Immature natural killer cell (primary cell): ENCODE results near the gene VSIG2. TPM values are rescaled to one million over a fixed set of nuclear protein-coding genes. Genes with fewer than 3 reads are reported as not detected.
A peak's percentile ranks its signal among the peaks of the same experiment; 100 is the strongest.

ENCODE experiments used
- DNase-seq, 3 donors: peaks; one replicate each; pipeline ENCODE4 v3.0.0; 2022; ENCODE audit warnings: mixed read lengths in 1 of 3
- H3K27ac Mint-ChIP-seq, 6 donors: one replicate each; pipeline ENCODE4 v1.8.0; 2020; ENCODE audit warnings: mixed read lengths in 6 of 6, mild to moderate bottlenecking in 5 of 6, inconsistent platforms in 4 of 6, moderate library complexity in 3 of 6
- H3K27me3 Mint-ChIP-seq, 3 donors: one replicate each; pipeline ENCODE4 v1.8.0; 2020 to 2021; ENCODE audit warnings: low read depth in 3 of 3, mild to moderate bottlenecking in 3 of 3, mixed read lengths in 3 of 3, moderate library complexity in 3 of 3, inconsistent platforms in 1 of 3
- H3K36me3 Mint-ChIP-seq, 3 donors: one replicate each; pipeline ENCODE4 v1.8.0; 2020; ENCODE audit warnings: mixed read lengths in 3 of 3, inconsistent platforms in 2 of 3, mild to moderate bottlenecking in 2 of 3
- H3K4me1 Mint-ChIP-seq, 2 donors: one replicate each; pipeline ENCODE4 v1.8.0; 2020; ENCODE audit warnings: inconsistent platforms in 2 of 2, mild to moderate bottlenecking in 2 of 2, mixed read lengths in 2 of 2, moderate library complexity in 1 of 2
- H3K4me3 Mint-ChIP-seq, 5 donors: one replicate each; pipeline ENCODE4 v1.8.0; 2020; ENCODE audit warnings: mild to moderate bottlenecking in 5 of 5, mixed read lengths in 5 of 5, inconsistent platforms in 3 of 5, moderate library complexity in 3 of 5
- H3K9me3 Mint-ChIP-seq, 6 donors: one replicate each; pipeline ENCODE4 v1.8.0; 2020; ENCODE audit warnings: mild to moderate bottlenecking in 6 of 6, mixed read lengths in 6 of 6, inconsistent platforms in 4 of 6, moderate library complexity in 3 of 6
- polyA plus RNA-seq, 3 donors: library from polyadenylated mRNA; unstranded; fragments of 300-500 nt; fragmentation: Illumina TruSeq; gene quantifications; one replicate each; pipeline ENCODE4 v1.2.3, GENCODE V29; 2021

VSIG2 gene, protein sequence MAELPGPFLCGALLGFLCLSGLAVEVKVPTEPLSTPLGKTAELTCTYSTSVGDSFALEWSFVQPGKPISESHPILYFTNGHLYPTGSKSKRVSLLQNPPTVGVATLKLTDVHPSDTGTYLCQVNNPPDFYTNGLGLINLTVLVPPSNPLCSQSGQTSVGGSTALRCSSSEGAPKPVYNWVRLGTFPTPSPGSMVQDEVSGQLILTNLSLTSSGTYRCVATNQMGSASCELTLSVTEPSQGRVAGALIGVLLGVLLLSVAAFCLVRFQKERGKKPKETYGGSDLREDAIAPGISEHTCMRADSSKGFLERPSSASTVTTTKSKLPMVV
- polyA plus RNA-seq: not detected

DNA sequence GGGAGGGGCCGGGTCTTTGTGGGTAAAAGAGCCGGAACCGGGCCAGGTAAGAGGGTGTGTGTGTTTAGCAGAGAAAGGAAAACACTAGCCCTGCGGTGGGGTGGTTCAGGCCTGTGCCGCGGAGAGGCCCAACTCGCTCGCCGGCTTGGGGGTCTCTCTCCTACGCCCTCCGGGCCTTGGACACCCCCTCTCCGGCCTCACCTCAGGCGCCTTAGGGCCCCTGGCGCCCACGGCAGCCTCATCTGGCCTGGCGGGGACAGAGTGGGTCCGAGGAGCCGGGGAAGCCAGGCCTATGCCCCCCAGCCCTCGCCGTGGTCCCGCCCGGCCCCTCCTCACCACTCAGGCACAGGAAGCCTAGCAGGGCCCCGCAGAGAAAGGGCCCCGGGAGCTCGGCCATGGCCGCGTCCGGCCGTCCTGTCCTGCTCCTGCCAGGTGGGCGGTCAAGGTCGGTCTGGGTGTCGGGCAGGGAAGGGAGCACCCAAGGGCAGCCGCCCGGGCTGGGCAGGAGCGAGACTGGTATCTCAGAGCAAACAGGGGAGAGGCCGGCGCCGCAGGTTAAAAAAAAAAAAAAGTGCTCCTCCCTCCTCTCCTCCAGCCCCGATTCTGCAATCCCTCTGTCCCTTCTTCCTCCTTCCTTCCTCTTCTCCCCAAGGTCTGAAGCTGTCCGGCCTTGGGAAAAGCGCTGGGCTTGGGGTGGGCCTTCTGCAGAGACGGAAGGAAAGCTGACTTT lies at the start of gene VSIG2:
Gene VSIG2, minus strand, starts transcription at position 515 of the 730 bp plus-strand sequence. Its CDS starts 118 bp downstream, at position 397.
- Mint-ChIP-seq H3K27me3 (peaks cover 3 to 8% (median 5%) of the 10 kb centered on the region in 3 donors), H3K4me3 (no peak within 1 kb of the TSS), H3K36me3 (no peaks in the 10 kb centered on the region), H3K9me3 (no peaks in the 10 kb centered on the region), H3K4me1 (no peaks in the 10 kb centered on the region), H3K27ac (no peak within 1 kb of the TSS)
- DNase-seq: no peak

DNA sequence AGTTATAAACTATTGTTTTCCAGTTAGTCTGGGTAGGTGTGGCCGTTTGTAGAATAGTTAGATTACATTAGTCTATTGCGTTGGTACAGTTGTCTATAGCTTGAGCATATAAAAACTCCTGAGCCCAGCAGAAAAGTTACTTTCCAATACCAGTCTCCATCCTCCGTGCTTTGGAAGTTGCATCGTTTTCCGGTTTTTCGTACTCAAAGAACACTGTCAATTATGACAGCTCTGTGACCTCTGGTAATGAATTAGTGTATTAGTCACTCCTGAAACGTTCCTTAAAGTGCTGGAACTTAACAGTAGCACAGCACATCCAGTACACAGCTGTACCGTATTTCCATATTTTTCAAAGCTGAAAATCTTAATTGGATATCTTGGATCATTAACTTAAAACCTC lies 49.0 kb upstream of the VSIG2 start:
- peaks cover 0 to 10% (median 9%) of the 10 kb centered on the region in 3 donors for H3K36me3 Mint-ChIP-seq

DNA sequence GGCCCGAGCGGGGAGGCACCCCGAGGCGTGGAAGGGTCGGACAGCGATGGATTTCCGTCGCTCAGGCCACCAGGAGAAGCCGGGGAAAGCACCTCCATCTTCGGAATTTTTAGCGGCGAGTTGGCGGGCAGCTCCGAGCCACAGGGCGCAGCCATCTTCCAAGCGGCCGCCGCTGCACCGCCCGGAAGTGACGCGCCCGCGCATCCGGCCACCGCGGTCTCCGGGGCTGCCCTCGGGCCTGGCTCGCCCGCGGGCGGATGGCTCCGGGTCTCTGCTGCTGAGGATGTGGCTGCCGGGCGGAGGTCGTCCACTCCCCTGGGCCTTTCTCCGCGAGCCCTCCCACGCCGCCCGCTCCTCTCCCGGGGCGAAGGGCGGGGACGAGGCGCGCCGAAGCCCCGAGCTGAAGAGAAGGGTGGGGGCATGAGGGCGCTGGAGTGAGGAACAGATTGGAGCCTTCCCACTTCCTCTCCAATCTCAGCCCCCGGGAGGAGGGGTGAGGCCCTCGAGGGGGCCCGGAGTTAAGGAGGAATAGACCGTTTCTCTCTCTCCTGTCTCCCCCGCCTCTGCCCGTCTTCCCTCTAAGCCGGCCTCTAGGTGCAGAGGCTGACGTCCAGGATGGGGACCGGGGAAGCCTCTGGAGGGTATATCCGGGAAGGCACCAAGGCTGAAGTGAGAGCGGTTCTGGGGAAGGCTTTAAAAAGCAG lies 48.3 kb upstream of the VSIG2 start, which contains the start of gene MSANTD2:
Gene MSANTD2, minus strand, starts transcription at position 181 of the 704 bp plus-strand sequence. Its CDS starts 26 bp downstream, at position 155.
- Mint-ChIP-seq H3K27ac (peak within 1 kb of the TSS; percentile 91 to 98 (median 95)), H3K4me3 (peak within 1 kb of the TSS; percentile 93 to 95 (median 95)), H3K4me1 (peaks cover 25 to 34% of the 10 kb centered on the region in 2 donors), H3K27me3 (peaks cover 0 to 13% (median 7%) of the 10 kb centered on the region in 3 donors), H3K36me3 (peaks cover 0 to 6% (median 5%) of the 10 kb centered on the region in 3 donors), H3K9me3 (no peaks in the 10 kb centered on the region)
- peak; percentile 86 to 87 (median 86) for DNase-seq

More for the DNA sequence above, 49.0 kb upstream of the VSIG2 start:
- Mint-ChIP-seq H3K27ac (peak overlapping the region; percentile 90 to 94 (median 92)), H3K4me1 (peaks cover 25 to 34% of the 10 kb centered on the region in 2 donors), H3K27me3 (peaks cover 0 to 13% (median 7%) of the 10 kb centered on the region in 3 donors), H3K4me3 (peak overlapping the region; percentile 84 to 88 (median 87)), H3K9me3 (no peaks in the 10 kb centered on the region)
- DNase-seq: no peak

DNA sequence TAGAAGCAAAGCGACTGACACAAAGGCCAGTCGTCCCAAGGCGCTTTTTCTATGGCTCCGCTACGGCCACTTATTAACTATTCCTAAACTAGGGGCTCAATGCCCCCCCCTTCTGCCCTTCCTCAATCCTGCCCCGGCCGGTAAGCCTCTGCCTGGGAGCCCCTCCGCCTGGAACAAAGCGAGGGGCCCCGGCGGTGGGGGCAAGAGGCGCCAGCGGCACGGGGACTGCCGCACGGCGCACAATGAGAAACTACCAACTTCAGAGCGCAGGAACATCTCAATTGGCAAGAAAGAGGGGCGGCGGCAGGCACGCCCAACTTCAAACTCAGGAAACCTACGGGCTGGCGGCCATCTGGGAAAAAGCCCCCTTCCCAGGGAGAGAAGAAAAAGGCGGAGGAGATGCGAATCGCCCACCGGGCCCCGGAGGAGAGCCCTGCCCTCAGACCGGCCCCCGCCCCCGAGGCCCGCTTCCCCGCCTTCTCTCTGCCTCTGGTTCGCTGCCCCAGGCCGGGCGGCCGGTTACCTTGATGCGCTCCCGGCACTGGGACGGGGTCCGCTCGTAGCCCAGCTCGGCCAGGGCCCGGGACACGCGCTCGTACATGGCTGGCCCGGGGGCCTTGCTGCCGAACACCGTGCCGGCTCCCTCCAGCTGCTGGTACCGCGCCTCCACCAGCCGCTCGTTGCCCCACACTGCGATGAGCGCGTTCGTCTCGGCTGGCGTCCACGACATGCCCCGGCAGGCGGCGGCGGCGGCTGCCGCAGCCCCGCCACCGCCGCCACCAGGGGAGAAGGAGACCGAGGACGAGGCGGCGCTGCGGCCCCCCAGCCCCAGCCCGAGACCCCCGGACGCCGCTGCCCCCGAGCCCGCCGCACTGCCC lies 47.5 kb upstream of the VSIG2 start:
- H3K4me1 Mint-ChIP-seq: peaks cover 25 to 34% of the 10 kb centered on the region in 2 donors
- peak overlapping the region; percentile 89 to 98 (median 95) for H3K27ac Mint-ChIP-seq
- H3K27me3 Mint-ChIP-seq: peaks cover 0 to 13% (median 7%) of the 10 kb centered on the region in 3 donors
- peak in 1 of 3 donors; percentile 7 for DNase-seq
- H3K4me3 Mint-ChIP-seq: peak overlapping the region; percentile 93 to 95 (median 95)
- no peaks in the 10 kb centered on the region for H3K9me3 Mint-ChIP-seq
- no peaks in the 10 kb centered on the region for H3K36me3 Mint-ChIP-seq

DNA sequence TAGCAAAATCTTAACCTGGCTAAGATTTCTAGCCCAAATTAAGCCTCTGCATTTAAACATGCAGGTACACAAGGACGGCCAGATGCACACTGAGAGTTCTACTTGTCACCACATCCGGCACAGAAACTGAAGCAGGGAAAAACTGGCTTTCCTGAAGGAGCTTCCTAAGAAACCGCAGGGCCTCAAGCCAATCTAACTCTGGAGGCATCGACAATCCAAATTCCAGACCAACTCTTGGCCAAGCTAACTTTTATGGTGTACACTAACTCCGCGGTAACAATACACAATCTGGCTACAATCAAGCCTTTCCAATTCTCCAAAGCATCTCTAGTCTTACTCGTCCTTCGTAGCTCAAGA lies 46.9 kb upstream of the VSIG2 start:
- no peaks in the 10 kb centered on the region for H3K9me3 Mint-ChIP-seq
- peak overlapping the region; percentile 93 to 95 (median 95) for H3K4me3 Mint-ChIP-seq
- peaks cover 27 to 34% of the 10 kb centered on the region in 2 donors for H3K4me1 Mint-ChIP-seq
- peak overlapping the region; percentile 89 to 98 (median 95) for H3K27ac Mint-ChIP-seq
- H3K36me3 Mint-ChIP-seq: no peaks in the 10 kb centered on the region
- DNase-seq: no peak
- H3K27me3 Mint-ChIP-seq: peaks cover 0 to 13% (median 7%) of the 10 kb centered on the region in 3 donors

DNA sequence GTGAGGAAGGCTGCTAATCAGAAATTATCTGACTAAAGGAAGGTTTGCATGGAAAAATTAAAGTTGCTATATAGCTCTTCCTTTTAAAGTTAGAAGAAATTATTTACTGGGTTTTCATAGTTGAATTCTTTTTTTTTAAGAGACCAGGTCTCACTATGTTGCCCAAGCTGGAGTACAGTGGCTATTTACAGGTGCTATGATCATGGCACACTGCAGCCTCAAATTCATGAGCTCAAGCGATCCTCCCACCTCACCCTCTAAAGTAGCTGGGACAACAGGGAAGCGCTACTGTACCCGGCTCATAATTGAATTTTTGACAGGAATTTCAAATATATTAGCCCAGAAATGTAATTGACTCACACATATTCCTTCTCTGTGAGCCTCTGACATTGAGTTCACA lies 44.3 kb upstream of the VSIG2 start:
- Mint-ChIP-seq H3K4me1 (peaks cover 37 to 48% of the 10 kb centered on the region in 2 donors), H3K4me3 (no peak overlapping the region), H3K36me3 (no peaks in the 10 kb centered on the region), H3K27me3 (peaks cover 0 to 13% (median 7%) of the 10 kb centered on the region in 3 donors), H3K9me3 (no peaks in the 10 kb centered on the region), H3K27ac (no peak overlapping the region)
- no peak for DNase-seq

DNA sequence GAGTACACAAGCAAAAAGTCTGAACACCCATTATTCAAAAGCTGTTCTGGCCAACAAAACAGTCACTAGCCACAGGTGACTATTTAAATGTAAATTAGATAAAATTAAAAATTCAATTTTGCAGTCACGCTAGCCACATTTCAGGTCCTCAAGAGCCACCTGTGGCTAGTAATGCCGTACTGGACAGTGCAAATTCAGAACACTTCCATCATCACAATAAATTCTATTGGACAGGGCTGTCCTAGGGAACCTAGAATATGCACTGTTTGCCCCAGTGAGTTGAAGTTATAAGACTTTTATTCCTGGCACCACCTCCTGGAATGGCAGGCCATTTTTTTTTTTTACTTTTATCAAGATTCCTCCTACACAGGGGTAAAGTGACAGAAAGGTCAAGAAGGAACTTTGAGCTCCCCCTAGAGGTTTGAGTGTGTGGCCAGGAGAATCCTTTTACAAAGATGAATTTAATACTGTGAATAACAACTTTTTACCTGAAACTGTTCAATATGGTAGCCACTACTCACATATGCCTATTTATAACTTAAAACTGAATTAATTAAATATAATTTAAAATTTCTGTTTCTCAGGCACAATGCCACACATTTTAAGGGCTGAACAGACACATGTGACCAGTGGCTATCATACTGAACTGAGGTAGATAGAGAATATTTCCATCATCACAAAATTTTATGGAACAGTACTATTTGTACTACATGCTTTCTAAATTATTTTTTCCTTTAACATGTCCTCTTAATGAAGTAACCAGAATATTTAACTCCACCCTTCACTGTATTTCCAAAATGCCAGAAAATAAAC lies 41.6 kb upstream of the VSIG2 start:
- Mint-ChIP-seq H3K9me3 (no peaks in the 10 kb centered on the region), H3K4me3 (no peak overlapping the region), H3K27me3 (no peaks in the 10 kb centered on the region), H3K36me3 (no peaks in the 10 kb centered on the region), H3K27ac (no peak overlapping the region), H3K4me1 (peaks cover 25 to 43% of the 10 kb centered on the region in 2 donors)
- DNase-seq: peak; percentile 36 to 42 (median 37)

DNA sequence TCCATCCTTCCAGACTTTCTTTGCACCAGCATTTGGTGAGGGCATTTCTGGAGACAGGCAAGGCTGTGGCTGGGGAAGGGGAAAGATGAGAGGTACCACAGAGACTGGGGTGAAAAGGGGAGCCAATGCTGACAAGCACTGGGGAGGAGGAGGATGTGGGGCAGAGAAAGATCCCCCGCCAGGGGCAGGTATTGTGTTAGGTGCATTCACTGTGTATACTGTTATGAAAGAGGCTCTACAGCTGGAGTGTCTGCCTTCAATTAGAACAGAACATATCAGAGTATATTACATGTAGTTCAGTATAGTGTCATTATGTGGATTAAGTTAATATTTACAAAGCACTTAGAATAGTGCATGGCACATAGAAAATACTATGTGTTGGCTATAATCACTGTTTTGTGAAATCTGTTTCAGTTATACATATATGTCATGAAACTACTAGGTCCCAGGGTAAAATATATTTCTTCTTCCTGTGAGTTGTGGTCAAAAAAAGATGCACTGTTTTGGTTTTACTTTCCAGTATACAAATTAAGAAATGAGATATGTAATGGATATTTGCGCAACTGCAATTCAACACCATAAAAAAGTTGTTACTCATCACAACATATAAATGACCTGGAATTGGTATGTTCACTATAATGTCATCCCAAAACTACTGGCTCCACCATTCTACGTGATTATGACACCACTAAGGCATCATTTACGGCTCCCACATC lies 39.7 kb upstream of the VSIG2 start:
- no peaks in the 10 kb centered on the region for H3K9me3 Mint-ChIP-seq
- peaks cover 19 to 30% of the 10 kb centered on the region in 2 donors for H3K4me1 Mint-ChIP-seq
- H3K27ac Mint-ChIP-seq: peak overlapping the region in 4 of 6 donors; percentile 6 to 57 (median 34)
- H3K36me3 Mint-ChIP-seq: no peaks in the 10 kb centered on the region
- H3K27me3 Mint-ChIP-seq: no peaks in the 10 kb centered on the region
- H3K4me3 Mint-ChIP-seq: peak overlapping the region in 1 of 5 donors; percentile 24
- DNase-seq: no peak

DNA sequence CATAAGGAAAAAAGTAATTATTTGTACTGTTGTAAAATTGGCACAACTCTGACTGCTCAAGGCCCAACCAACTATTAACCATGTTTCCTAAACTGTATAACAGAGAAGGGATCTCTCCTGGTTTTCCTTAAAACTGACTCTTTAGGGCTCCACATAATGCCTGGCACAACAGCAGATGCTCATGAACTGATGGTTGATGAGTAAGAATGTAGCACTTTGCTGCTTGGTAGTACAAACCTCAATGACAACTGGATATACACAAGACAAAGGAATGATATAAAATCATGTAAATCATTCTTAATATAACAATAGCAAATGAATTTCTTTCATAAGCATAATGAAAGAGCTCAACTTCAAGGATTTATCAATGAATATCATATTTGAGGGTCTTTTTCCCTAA lies 36.5 kb upstream of the VSIG2 start:
- H3K27me3 Mint-ChIP-seq: no peaks in the 10 kb centered on the region
- H3K36me3 Mint-ChIP-seq: peaks cover 0 to 3% (median 0%) of the 10 kb centered on the region in 3 donors
- no peak overlapping the region for H3K27ac Mint-ChIP-seq
- H3K4me1 Mint-ChIP-seq: peaks cover 17 to 30% of the 10 kb centered on the region in 2 donors
- H3K9me3 Mint-ChIP-seq: no peaks in the 10 kb centered on the region
- H3K4me3 Mint-ChIP-seq: no peak overlapping the region
- no peak for DNase-seq

DNA sequence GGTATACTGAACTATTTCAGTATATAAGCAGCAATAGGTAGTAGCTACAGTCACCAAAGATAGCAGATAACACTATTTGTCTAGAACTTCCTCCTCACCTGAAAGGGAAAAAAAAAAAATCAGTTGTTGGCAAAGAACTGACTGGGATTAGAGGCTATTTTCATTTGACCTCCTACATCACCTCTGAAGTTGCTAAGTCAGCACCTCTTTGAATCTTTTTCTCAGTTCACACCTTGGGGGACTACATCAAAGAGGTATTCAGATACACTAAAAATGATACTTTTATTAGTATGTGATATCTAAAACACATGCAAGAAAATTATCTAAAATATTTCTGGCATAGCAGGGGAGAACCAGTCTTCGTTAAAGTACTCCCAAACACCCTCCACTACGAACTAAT lies 32.0 kb upstream of the VSIG2 start:
- Mint-ChIP-seq H3K27ac (no peak overlapping the region), H3K4me1 (no peaks in the 10 kb centered on the region), H3K27me3 (no peaks in the 10 kb centered on the region), H3K36me3 (peaks cover 0 to 3% (median 0%) of the 10 kb centered on the region in 3 donors), H3K9me3 (no peaks in the 10 kb centered on the region), H3K4me3 (no peak overlapping the region)
- DNase-seq: no peak

DNA sequence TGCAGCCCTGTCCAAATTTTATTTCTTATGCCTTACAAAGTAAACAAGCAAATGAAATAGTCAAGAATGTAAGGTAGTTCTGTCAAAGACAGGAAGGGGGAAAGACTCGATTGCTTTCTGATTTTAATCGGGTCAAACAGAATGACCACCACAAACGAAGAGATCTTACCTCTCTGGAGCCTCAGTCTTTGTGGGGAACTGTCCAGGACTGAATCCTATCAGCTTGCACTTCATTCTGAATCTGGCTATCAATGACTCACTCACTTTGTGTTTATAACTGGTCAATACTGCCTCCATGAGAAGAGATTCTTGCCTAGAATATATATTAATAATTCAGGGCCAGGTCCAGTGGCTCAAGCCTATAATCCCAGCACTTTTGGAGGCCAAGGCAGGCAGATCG lies 30.9 kb upstream of the VSIG2 start:
- H3K36me3 Mint-ChIP-seq: peaks cover 0 to 7% (median 3%) of the 10 kb centered on the region in 3 donors
- no peak overlapping the region for H3K4me3 Mint-ChIP-seq
- no peaks in the 10 kb centered on the region for H3K27me3 Mint-ChIP-seq
- H3K9me3 Mint-ChIP-seq: no peaks in the 10 kb centered on the region
- DNase-seq: no peak
- no peak overlapping the region for H3K27ac Mint-ChIP-seq
- H3K4me1 Mint-ChIP-seq: no peaks in the 10 kb centered on the region

DNA sequence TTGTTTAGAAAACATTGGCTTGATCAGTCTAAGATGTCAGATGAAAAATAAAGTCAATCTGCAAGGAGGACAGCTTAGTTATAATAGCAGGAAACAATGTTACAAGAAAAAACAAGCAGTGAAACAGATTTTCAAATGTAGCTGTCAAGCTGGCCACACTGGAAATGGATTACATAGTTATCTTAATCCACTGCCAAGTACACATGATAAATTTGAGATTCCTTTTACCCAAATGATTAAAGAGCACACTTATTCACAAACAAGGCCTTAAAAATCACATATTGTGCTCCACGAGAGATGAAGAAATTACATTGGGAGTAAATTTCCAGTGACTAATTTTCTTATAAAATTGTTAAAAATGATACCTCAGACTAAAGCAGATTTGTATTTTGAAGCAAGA lies 27.5 kb upstream of the VSIG2 start:
- peaks cover 7 to 13% (median 12%) of the 10 kb centered on the region in 3 donors for H3K36me3 Mint-ChIP-seq
- H3K4me3 Mint-ChIP-seq: no peak overlapping the region
- no peaks in the 10 kb centered on the region for H3K9me3 Mint-ChIP-seq
- no peak for DNase-seq
- no peak overlapping the region for H3K27ac Mint-ChIP-seq
- no peaks in the 10 kb centered on the region for H3K27me3 Mint-ChIP-seq
- H3K4me1 Mint-ChIP-seq: peaks cover 10 to 16% of the 10 kb centered on the region in 2 donors
